Measurements from ENCODE around the gene CERCAM. TPM values are rescaled to one million over a fixed set of nuclear protein-coding genes. Genes with fewer than 3 reads are reported as not detected.

The CERCAM gene
- total RNA-seq, 2 donors from 2014 or later: 18.5 to 26.5 TPM

DNA sequence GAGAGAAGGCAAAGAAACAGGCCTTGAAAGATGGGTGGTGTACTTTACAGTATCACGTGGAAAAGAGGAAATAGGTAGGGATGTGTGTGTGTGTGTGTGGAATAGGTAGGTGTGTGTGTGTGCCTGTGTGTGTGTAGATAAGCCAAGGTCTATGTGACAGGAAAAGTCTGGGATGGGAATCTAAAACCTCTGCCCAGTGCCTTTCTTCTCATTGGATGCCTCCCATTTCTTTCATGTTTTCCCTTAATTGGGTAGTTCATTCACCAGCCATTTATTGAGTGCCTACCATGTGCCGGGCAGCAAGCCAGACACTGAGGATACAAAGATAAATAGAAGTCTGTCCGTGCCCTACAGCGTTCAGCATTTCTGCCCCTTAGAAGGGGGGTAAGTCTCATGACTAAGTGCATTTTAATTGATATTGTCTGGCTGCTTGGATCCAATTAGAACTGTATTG, 48.4 kb upstream of the CERCAM start:
- Histone ChIP-seq H3K27me3 (ENCODE audit: control insufficient read depth, insufficient read depth, low read length, poor library complexity, severe bottlenecking) (no peaks in the 10 kb centered on the region), H3K36me3 (ENCODE audit: control insufficient read depth, insufficient read depth, low read length) (peaks cover 6% of the 10 kb centered on the region), H3K9ac (ENCODE audit: extremely low read depth, low read length, poor library complexity, severe bottlenecking) (peak overlapping the region; percentile 66), H3K4me1 (ENCODE audit: control insufficient read depth, insufficient read depth, low read length) (peaks cover 5% of the 10 kb centered on the region), H3K9me3 (ENCODE audit: control insufficient read depth, low read length) (no peaks in the 10 kb centered on the region), H3K27ac (ENCODE audit: low read depth, low read length) (no peak overlapping the region), H3K4me3 (ENCODE audit: low read length) (peak overlapping the region; percentile 98)
- WGBS, 2 experiments (ENCODE audit: insufficient coverage in 1 of 2, insufficient read length in 1 of 2): 82 to 86% methylated on average over 4 of the region's 4 CpGs
- DNase-seq: no peak
- peaks cover 7% of the 10 kb centered on the region for H3K36me3 Mint-ChIP-seq (ENCODE audit: low read depth)
- H3K4me3 Mint-ChIP-seq: peak overlapping the region; percentile 94
- peaks cover 20% of the 10 kb centered on the region for H3K4me1 Mint-ChIP-seq
- H3K27ac Mint-ChIP-seq: no peak overlapping the region
- no peak for TF ChIP-seq CTCF (conservative IDR thresholded peaks at IDR 0.05)
- no peaks in the 10 kb centered on the region for H3K9me3 Mint-ChIP-seq
- peaks cover 7% of the 10 kb centered on the region for H3K27me3 Mint-ChIP-seq (ENCODE audit: insufficient read depth)

- peaks cover 7% of the 10 kb centered on the region for H3K36me3 ChIP-seq (ENCODE audit: control insufficient read depth, insufficient read depth, low read length)
- H3K27me3 ChIP-seq (ENCODE audit: control insufficient read depth, insufficient read depth, low read length, poor library complexity, severe bottlenecking): no peaks in the 10 kb centered on the region
- H3K9me3 ChIP-seq (ENCODE audit: control insufficient read depth, low read length): no peaks in the 10 kb centered on the region
- H3K27ac ChIP-seq (ENCODE audit: low read depth, low read length): no peak overlapping the region
- 91% methylated on average over 1 of the region's 1 CpG; no CpG with 5 or more reads in 1 of the 2 experiments for WGBS, 2 experiments (ENCODE audit: insufficient coverage in 1 of 2, insufficient read length in 1 of 2)
- peaks cover 5% of the 10 kb centered on the region for H3K4me1 ChIP-seq (ENCODE audit: control insufficient read depth, insufficient read depth, low read length)
- H3K9ac ChIP-seq (ENCODE audit: extremely low read depth, low read length, poor library complexity, severe bottlenecking): no peak overlapping the region
- DNase-seq: no peak
- H3K27ac Mint-ChIP-seq: no peak overlapping the region
- peaks cover 2% of the 10 kb centered on the region for H3K27me3 Mint-ChIP-seq (ENCODE audit: insufficient read depth)
- peak overlapping the region; percentile 94 for H3K4me3 Mint-ChIP-seq
- H3K9me3 Mint-ChIP-seq: no peaks in the 10 kb centered on the region
- peaks cover 10% of the 10 kb centered on the region for H3K36me3 Mint-ChIP-seq (ENCODE audit: low read depth)
- TF ChIP-seq CTCF (conservative IDR thresholded peaks at IDR 0.05): no peak
- peaks cover 20% of the 10 kb centered on the region for H3K4me1 Mint-ChIP-seq
- peak overlapping the region; percentile 98 for H3K4me3 ChIP-seq (ENCODE audit: low read length)
Measured at GRCh38 chr9:128372784-128373183, 47.9 kb upstream of the CERCAM start.

GRCh38 chr9:128374221-128374675, 46.4 kb upstream of the CERCAM start:
- no peak for DNase-seq
- H3K4me1 Mint-ChIP-seq: peaks cover 20% of the 10 kb centered on the region
- no peak overlapping the region for H3K27ac ChIP-seq (ENCODE audit: low read depth, low read length)
- no peak overlapping the region for H3K27ac Mint-ChIP-seq
- no peak for TF ChIP-seq CTCF (conservative IDR thresholded peaks at IDR 0.05)
- H3K27me3 ChIP-seq (ENCODE audit: control insufficient read depth, insufficient read depth, low read length, poor library complexity, severe bottlenecking): no peaks in the 10 kb centered on the region
- no peak overlapping the region for H3K9ac ChIP-seq (ENCODE audit: extremely low read depth, low read length, poor library complexity, severe bottlenecking)
- no peaks in the 10 kb centered on the region for H3K9me3 ChIP-seq (ENCODE audit: control insufficient read depth, low read length)
- WGBS, 2 experiments (ENCODE audit: insufficient coverage in 1 of 2, insufficient read length in 1 of 2): 88 to 92% methylated on average over 3 to 8 of the region's 9 CpGs
- H3K36me3 Mint-ChIP-seq (ENCODE audit: low read depth): peaks cover 17% of the 10 kb centered on the region
- H3K36me3 ChIP-seq (ENCODE audit: control insufficient read depth, insufficient read depth, low read length): peaks cover 16% of the 10 kb centered on the region
- H3K9me3 Mint-ChIP-seq: no peaks in the 10 kb centered on the region
- H3K4me3 Mint-ChIP-seq: no peak overlapping the region
- peaks cover 2% of the 10 kb centered on the region for H3K27me3 Mint-ChIP-seq (ENCODE audit: insufficient read depth)
- peaks cover 5% of the 10 kb centered on the region for H3K4me1 ChIP-seq (ENCODE audit: control insufficient read depth, insufficient read depth, low read length)
- no peak overlapping the region for H3K4me3 ChIP-seq (ENCODE audit: low read length)
